HG03103 (cell line): Measurements from ENCODE around the gene CLDN9.

Experiments
- ATAC-seq: cut with Tn5 transposase; IDR thresholded peaks from one replicate; pipeline ENCODE4 v1.9.1; 2021; ENCODE audit warnings: low read depth; ENCODE audit not compliant: unreplicated experiment

The CLDN9 gene

DNA sequence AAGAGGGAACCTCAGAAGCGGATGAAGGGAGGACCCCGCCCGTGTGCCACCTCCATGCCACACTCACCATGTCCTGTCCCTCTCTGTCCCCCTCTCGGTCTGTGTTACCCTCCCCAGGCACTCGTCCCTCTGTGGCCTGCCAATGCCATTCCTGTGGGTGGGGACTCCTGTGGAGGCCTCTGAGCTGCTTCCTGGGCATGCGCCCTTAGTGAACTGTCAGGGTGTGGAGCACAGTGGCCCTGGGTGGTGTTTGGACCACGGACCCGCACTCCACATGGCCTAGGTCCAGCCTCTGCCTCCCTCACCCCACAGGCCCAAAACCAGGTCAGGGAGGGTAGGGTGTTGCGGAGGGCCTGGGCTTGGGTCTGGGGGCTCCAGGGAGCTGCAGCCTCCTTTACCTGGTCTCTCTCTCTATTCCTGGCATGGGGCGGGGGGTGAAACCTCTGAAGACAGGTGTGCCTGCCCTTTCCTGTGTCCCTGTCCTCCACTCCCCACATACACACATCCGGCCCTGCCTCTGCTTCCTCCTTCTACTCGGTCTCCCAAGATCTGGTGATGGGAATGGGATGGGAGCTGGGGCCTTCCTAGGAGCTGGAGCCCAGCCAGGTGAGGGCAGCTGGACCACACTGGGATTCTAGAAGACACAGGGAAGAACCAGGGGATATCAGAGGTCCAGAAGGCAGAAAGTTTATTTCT lies 21.0 kb upstream of the CLDN9 start:
- ATAC-seq, result no peak

DNA sequence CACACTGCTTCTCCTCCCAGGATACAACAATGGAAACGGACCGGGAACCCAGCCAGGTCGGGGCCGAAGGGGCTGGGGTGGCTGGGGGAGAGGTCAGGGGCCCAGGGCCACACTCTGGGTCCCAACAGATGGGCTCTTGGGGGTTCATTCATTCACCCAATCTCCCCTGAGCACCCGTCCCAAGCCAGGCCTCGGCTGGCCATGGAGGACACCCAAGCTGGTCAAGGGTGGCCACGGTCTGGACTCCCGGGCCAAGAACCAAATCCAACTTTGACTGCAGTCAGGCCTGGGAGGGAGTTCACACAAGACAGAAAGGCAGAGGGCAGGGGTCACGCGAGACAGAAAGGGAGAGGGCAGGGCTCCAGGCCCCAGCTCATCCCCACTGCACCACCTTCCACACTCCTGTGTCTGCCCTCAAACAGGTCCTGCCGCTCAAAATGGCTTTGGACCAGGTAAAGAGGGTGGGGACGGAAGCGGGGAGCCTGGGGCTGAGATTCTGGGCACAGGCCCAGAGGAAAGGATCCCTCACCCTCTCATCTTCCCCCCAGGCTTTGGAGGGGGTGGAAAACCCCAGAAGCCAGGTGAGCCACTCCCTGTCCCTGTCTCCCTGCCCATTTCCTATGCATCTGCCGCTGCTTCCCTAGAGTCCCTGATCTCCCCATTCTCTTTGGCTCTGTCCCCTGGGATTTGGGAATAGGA lies 20.2 kb upstream of the CLDN9 start:
- no peak for ATAC-seq

DNA sequence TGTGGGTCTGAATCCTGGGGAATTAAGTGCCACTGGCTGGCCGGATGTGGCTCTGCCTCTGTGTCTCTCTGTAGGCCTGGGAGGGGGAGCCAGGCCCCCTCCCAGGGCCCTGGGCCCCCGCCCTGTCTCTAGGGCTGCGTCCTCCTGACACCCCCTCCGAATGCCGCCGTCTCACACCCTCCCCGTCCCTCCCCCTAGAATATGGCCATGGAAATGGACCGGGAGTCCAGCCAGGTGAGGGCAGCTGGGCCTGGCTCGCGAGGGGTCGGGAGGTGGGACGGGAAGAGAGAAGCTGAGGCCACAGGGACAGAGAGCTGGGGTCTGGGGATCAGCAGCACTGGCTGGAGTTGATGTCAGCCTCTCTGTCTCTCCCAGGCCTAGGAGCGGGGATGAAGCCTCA lies 16.4 kb upstream of the CLDN9 start:
- no peak for ATAC-seq

DNA sequence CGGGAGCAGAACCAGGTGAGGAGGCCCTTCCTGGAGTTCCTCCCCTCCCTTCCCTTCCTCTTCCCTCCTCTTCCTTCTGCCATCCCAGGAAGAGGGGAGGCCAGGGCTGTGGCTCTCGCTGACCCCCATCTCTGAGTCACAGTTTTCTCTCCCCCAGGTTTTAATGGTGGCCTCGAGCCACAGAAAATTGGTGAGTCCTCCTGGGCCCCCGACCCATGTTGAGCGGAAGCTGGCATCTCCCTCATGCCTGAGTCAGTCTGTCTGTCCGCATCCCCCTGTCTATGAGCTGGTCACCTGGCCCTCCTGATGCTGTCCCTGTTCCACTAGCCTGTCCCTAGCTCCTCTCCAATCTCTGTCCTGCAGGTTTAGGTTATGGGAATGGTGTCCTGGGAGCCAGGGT lies 12.8 kb upstream of the CLDN9 start:
- no peak for ATAC-seq

DNA sequence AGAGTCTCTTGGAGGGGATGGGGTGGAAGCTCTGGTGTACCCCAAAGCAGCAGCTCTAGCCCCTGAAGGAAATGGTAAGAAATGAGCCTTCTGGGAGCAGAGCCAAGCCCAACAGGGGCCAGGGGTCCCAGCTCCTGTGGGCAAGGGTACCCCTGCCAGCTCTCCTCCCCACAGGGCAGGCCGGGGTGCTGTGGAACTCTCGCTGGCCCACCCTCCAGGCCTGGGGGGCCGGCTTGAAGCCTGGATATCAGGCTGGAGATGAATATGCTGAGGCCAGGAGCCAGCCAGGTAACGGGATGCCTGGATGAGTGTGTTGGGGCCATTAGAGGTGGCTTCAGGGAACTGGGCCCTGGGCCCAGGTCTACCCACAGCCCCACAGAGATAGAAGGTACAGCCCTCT lies 12.2 kb upstream of the CLDN9 start:
- no peak for ATAC-seq

DNA sequence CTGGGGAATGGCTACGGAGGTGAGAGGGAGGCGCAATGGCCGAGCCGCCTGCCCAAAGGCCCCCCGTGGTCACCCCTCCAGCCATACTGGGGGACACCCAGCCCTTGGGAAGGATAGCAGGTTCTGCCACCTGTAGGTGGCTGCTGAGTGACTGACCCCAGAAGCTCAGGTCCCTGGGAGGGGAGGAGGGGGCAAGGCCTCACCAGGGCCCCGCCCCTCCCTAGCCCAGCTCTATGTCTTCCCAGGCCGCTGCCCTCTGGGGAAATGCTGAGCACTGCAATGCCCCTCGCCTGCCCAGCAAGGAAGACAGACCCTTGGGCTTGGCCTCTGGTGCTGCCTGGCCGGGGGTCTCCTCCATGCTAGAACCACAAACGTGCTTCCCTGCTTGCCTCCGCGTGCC lies 11.4 kb upstream of the CLDN9 start:
- no peak for ATAC-seq

DNA sequence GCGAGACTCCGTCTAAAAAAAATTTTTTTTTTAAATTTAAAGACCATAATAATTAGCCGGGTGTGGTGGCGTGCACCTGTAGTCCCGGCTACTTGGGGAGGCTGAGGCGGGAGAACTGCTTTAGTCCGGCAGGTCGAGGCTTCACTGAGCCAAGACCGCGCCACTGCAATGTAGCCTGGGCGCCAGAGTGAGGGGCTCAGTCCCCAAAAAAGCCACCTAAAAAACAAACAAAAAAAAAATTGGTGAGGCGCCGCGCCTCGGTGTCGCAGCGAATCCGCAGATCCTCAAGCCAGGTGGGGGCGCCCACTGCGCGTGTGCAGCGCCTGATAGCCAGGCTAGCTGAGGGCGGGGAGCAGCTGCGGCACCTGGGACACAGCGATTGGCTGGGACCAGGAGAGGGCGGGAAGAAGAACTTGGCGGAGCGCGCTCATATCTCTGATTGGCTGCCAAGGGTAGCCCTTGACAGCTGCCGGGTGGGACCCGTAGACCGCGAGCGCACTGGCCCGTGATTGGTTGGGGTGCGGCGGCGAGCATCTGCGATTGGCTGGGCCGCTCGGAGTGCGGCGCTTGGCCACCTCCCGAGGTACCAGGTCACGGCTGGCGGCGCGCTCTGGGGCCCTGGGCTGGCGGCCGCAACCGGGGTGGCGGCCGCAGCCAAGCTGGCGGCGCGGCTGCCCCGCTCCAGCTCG lies 9.0 kb upstream of the CLDN9 start:
- peak; percentile 93 for ATAC-seq

DNA sequence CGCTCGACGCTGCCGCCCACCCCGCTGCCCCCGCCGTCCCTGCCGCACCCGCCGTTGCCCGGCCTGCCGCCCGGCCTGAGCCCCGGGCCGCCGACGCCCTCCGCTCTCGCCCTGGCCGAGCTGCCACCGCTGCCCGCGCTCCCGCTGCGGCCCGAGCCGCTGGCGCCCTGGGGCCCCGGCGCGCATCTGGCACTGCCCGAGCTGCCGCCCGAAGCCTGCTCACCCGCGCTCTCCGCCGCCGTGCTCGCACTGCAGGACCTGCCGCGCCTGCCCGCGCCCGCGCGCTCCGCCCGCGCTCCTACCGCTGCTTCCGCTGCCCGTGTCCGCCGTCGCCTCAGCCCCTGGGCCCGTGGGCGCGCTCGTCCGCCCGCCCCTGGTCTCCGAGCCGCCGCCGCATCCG lies 8.4 kb upstream of the CLDN9 start:
- no peak for ATAC-seq

DNA sequence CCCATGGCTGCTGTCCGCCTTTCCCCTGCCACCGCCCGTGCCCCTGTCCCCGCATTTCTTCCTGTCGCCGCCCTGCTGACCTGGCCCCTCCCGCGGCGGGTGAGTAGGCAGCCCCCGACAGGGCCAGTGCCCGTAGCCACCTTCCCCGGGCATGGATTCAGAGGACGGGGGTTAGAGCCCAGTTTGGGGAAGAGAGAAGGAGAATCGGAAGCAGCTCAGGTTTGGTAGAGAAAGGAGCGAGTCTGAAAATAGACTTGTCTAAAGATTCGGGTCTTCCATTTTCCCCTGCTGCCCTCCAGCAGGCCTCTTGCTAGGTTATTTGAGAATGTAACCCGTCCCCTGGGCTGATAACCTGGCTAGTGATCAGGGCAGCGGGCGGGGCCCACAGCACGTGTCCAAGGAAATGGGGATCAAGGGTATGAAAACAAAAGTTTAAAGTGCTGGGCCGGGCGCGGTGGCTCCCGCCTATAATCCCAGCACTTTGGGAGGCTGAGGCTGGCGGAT lies 7.9 kb upstream of the CLDN9 start:
- ATAC-seq, result no peak

DNA sequence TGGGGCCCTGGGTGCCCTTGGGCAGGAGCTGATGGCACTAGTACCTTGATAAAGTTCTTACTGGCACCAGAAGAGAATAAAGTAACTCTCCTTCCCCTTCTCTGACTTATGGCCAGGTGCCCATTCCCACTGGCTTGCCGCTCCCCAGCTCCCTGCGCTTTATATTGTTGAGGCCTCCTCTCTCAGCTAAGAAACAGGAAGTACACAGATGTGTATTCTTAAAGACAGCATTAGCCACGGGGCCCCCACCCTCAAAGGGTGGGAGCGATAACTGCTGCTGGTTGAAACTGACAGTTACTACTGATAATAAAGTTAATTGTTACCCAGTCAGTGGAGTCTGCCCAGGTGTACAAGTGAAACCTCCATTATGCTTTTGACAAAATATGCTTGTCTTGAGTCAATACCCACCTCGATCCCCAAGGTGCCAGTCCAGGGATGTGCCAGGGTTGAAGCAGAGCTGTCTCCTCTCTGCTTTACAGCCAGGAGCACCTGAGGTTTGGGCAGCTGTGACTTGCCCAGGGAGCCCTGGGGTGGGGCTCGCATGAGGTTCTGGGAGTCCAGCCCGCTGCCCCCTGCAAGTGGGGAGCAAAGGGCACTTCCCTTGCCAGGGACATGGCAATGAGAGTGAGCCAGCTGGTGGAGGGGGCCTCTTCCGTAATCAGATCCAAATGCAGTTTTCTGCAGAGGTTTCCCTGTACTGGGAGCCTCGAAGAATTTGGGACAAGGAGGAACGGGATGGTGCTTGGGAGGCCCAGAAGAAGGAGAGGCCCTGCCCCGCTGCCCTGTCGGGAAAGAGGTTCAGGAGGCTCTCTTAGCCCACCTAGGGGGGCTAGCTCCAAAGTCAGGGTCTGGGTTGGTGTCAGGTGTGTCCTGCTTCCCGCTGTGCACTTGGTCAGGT lies 5.4 kb upstream of the CLDN9 start:
- ATAC-seq, result no peak

DNA sequence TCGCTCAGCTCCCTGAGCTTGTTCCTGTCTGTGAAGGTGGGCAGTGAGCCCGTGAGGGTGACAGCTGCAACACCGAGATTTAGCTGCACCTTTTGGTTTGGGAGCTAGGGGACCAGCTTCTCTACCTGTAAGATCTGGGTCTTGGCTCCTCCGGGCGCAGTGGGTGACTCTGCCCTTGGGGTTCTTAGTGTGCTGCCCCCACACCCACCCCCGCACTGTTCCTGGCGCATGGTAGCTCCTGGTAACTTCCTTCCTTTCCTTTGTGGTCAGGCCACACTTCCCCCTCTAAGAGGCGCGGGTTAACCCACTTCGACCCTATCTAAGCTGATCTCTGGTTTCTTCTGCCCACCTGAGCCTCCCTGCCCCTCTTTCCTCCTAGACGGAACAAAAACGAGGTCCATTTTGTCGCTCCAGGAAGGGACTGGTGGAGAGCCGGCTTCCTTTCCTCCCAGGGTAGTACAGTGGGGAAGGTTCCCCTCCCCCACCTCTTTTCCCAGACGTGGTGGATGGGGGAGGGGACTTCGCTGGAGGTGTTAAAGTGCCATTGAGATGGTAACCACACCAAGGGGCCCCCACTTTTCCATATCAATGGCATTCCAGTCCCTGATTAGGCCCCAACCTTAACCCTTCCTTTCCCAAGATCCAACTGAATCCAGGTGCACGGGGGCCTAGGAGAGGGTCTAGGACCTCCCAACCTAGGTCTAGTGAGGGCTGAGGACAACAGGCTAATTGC lies 4.6 kb upstream of the CLDN9 start:
- ATAC-seq, result no peak

DNA sequence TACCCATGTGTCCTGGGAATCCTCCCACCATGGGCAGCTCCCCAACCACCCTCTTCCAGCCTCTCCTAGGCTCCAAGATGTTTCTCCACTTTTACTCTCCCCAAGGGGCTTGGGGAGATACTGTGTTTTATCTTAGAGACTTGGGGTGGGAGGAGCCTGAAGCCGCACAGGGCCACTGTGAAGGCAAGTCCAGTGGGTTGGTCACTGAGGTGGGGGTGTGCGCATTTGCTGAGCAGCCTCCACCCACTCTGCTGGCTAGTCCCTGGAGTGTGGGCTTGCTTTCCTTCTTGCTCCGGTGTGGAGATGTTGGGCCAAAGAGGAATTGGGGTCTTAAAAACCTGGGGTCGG lies 4.1 kb upstream of the CLDN9 start:
- ATAC-seq, result no peak

DNA sequence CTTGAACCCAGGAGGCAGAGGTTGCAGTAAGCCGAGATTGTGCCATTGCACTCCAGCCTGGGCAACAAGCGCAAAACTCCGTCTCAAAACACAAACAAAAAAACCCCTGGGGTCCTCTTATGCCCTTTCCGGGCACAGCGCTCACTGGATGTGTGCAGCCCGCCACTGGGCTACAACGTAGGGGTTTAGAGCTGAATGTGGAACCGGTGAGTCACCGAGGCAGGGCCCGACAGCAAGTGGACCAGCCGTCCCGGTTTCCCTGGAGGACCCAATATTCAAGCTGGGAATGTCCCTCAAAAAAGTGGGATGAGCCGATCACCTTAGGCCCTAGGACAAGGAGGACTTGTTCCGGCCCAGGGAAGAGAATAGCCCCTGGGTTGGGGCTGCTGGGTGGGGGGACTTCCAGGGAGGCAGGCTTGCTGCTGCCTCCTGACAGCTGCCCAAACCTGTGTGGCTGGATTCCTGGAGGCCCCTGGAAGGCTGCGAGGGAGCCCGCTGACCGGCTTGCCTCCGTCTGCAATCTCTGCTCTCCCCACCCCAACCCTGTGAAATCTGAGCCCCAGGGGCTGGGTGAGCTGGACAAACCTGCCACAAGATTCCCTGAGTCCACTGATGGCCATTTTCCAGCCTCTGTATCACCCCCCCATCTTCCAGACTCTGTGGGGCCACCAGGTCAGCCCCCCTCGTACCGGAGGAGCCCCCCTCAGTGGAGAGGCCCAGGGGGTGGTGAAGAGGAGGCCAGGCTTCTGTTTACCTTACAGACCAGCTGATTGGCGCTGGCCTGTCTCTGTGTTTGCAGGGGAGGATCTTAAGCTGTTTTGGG lies 2.9 kb upstream of the CLDN9 start:
- ATAC-seq, result no peak

DNA sequence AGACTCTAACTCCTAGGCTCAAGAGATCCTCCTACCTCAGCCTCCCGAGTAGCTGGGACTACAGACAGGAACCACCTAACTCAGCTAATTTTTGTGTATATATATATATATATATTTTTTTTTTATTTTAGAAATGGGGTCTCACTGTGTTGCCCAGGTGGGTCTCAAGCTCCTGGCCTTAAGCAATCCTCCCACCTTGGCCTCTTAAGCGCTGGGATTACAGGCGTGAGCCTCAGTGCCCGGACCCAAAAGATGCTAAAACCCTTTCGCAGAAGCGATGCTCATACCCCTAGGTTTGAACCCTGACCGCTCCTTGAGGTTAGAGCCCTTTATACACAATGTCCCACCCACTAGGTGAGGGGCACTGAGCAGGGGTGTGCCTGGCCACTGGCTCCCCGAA lies 2.2 kb upstream of the CLDN9 start:
- ATAC-seq, result no peak

DNA sequence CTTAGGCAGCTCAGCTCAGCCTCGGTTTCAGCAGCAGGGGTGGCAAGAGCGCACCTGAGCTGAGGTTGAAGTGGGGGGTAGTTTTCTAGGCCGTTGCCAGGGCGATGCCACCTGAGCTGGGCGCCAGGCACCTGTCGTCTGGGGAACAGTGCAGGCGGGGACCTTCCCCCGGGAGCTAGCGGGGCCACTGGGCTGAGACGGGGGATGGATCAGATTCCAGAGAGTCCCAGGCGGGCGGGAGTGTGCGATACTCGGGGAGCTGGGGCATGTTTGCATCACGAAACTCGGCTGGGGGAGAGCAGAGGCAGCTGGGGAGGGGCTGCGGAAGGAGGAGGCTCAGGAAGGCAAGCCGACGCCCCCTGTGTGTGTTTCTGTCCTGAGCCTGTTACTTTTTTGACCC lies 477 bp upstream of the CLDN9 start:
- ATAC-seq, result no peak

DNA sequence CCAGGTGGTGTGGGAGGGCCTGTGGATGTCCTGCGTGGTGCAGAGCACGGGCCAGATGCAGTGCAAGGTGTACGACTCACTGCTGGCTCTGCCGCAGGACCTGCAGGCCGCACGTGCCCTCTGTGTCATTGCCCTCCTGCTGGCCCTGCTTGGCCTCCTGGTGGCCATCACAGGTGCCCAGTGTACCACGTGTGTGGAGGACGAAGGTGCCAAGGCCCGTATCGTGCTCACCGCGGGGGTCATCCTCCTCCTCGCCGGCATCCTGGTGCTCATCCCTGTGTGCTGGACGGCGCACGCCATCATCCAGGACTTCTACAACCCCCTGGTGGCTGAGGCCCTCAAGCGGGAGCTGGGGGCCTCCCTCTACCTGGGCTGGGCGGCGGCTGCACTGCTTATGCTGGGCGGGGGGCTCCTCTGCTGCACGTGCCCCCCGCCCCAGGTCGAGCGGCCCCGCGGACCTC lies 798 bp downstream of the CLDN9 start:
- ATAC-seq, result no peak

DNA sequence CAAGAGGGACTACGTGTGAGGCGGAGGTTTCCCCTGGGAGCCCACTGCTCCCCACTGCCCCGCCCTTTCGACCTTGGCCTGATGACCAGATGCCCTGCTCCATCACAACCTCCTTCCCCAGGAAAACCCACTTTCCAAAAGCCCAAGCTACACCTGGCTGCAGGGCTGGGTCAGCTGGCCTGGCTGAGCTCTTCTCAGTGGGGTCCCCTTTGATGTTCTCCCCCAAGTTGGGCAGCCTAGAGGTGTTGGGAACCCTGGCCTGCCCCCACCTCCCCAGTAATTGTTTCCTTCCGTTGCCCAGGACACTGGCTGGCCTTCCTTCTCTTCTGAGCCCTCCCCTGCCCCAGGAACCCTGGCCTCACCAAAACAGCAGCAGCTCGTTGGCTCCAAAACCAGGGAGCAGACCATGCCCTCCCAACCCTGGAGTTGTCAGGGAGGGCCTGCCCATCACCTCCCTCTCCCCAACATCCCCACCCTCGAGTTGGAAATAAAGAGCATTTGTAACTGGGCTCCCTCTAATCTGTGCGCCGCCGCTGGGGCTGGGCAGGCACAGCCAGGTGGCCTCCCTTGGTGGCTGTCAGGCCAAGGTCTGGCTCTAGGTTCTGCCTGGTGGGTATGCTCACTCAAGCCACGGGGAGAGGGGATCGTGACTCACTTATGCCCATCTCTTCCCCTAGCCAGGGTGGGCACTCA lies 1.4 kb downstream of the CLDN9 start:
- no peak for ATAC-seq

DNA sequence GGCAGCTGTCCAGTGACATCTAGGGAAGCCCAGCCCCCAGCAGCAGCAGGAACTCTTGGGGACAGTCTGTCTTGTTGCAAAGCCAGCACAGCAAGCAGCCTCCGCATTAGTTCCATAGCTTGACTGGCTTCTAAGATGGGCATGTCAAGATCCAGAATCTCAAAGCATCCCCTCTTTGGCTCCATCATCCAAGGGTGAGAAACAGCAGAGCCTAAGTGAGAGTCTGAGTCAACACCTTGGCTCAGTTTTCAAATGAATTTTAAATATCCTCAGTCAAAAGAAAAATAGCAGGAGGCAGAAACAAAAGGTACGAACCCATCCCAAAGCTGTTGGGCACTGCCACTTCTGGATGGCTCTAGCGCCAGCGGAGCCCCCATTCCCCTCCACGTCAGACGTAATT lies 2.2 kb downstream of the CLDN9 start:
- ATAC-seq, result no peak
